Activated CD8-positive, alpha-beta memory T cell treated with anti-CD3 and anti-CD28 coated beads for 24 hours (primary cell): Measurements from ENCODE around the gene LAMA3.

Source experiments
- DNase-seq: peaks from one replicate; pipeline ENCODE4 v3.0.0-alpha.2; 2020

The LAMA3 gene

GRCh38 chr18:23880931-23881617, 191.8 kb downstream of the LAMA3 start:
- no peak for DNase-seq

DNA sequence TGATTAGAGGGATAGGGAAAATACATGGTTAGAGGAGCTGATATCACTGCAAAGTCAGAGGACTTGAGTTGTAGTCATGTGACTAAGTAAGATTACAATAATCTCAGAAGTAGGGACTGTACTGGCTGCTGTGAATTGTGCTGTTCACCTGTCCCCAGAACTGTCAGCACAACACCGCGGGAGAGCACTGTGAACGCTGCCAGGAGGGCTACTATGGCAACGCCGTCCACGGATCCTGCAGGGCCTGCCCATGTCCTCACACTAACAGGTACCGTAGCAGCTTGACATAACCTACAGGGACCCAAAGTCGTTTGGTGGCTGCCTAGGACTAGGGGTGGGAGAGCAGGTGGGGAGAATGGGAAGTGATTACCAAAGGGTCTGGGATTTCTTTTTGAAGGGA, 192.5 kb downstream of the LAMA3 start:
- DNase-seq: no peak

- DNase-seq: no peak
These were observed 193.5 kb downstream of the LAMA3 start for GRCh38 chr18:23882616-23883276.

DNA sequence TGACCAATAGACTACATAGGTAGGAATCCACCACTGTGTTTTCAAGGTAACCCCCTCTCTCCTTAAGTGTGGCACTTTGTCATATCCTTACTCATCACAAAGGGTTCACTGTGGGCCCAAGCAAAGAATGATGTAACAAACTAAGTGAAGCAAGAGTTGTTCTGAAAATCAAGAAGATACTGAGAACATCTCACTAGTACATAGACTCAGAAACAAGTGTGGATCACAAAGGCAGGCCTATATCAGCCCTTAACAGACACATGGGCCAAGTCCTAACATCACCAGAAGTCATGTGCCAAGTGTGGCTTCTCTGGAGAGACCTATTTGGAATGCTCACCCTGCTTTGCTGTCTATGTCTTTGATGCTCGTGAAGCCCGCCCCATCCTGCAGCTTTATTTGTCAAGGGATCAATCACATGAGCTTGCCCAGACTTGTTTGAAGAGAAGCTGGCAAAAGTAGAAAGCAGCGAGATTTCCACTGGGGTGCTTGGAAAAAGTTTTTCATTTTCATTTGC, 194.1 kb downstream of the LAMA3 start:
- no peak for DNase-seq

GRCh38 chr18:23884681-23885375, 195.6 kb downstream of the LAMA3 start:
- no peak for DNase-seq

- no peak for DNase-seq
These were observed 196.5 kb downstream of the LAMA3 start for GRCh38 chr18:23885750-23886149.

DNA sequence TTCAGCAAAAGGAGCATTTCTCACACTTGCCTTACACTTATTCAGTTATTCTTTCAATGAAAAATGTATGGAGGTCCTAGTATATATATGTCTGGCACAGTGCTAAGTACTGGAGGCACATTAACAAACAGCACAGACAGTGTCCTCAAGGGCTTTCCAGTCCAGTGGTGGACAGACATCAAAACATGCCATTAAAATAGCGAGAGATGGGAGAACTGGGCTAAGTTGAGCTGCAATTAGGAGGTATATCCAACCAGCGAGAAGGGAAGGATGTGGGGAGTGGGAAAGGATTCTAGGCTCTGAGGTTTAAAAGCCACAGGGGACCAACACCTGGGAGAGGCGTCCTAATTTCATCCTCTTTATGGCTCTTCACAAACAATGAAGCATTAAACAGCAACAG, 197.8 kb downstream of the LAMA3 start:
- no peak for DNase-seq

GRCh38 chr18:23887493-23887892, 198.2 kb downstream of the LAMA3 start:
- no peak for DNase-seq

DNA sequence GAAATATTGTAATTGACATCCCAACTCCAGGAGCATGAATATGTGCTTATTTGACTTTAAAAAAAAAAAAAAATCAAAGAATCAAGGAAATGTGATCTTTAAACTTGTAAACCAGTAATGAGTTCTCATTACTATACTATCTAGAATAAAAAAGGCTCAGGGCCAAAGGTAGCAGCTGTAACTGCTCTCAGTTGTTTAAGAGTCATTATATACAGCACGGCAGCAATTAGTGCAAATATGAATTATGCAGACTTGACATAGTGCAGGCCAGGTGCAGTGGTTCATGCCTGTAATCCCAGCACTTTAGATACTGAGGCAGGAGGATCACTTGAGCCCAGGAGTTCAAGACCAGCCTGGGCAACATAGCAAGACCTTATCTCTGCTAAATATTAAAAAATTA, 199.6 kb downstream of the LAMA3 start:
- no peak for DNase-seq

DNA sequence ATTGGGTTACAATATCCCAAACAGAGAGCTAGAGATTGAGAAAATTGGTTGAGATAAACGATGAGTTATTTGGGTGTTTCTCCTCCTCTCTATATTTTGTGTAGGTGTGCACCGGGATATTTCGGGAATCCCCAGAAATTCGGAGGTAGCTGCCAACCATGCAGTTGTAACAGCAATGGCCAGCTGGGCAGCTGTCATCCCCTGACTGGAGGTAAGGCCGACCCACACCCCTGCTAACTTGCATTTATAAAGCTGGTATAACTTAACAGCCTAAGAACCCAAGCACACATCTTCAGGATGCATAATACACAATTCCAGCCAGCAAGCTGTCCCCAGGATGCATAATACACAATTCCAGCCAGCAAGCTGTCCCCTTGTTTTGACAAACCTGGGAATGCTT, 200.7 kb downstream of the LAMA3 start:
- no peak for DNase-seq

GRCh38 chr18:23890589-23890988, 201.3 kb downstream of the LAMA3 start:
- no peak for DNase-seq

DNA sequence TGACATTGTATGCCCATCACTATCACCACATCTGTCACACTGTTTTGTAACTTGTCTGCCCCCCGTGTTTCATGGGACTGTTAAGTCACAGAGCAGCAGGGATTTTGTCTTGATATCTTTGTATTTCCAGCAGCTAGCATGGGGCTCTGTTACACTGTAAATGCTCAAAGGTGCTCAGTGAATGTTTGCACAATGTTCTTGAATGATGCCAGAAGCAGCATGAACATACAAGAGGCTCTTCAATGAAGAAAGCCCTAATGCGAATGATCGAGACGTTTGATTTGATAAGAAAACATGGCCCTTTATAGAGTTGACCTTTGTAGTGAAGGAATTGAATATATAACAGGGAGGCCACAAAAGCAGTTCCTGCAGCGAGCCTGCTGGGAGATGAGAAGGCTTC, 204.4 kb downstream of the LAMA3 start:
- no peak for DNase-seq

- DNase-seq: no peak
These were observed 205.5 kb downstream of the LAMA3 start for GRCh38 chr18:23894661-23895175.

GRCh38 chr18:23897291-23897690, 208.0 kb downstream of the LAMA3 start:
- DNase-seq: no peak

DNA sequence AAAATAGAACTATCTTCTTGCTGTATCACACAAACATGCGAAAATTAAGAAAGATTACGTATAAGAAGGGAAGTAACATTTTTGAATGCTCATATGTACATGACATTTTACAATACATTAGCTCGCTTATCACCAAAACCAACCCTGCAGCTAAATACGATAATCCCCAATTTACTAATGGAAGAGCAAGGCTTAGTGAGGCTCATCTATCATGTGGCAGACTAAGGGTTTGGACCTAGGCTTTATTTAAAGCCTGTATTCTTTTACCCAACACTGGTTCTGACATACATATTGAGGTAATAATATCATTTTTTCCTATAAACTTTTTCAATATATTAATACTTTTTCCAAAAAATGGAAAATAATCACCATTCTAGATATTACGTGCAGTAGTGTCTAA, 208.5 kb downstream of the LAMA3 start:
- DNase-seq: no peak

DNA sequence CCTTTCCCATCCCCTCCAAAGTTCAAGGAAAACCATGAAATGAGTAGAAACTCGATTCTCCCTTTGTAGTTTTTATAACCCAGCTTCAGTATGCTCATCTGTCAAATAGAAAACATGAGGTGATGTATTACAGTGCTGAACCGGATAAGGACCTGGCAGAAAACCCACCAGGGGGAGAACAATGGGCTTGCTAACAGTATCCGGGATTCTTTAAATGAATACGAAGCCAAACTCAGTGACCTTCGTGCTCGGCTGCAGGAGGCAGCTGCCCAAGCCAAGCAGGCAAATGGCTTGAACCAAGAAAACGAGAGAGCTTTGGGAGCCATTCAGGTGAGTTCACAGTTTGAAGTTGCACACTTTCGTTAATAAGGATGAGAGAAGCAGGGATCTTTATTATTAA, 211.7 kb downstream of the LAMA3 start:
- no peak for DNase-seq

DNA sequence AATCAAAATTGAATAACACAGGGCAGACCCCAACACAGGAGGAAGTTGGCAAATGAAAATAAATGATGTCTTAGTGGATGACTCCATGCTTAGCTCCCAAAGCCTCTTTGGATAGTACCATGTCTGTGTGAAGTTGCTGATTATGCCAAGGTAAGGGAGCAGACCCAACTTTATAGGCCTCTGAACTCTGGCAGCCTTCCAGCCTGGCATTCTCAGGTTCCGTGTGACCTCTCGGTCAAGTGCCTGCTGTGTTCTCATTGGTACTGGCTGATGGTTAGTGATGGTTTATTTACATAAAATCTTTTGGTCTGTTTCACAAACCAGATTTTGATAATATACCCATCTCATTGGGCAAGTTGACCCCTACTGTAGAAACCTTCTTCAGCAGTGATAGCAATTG, 213.1 kb downstream of the LAMA3 start:
- DNase-seq: no peak

DNA sequence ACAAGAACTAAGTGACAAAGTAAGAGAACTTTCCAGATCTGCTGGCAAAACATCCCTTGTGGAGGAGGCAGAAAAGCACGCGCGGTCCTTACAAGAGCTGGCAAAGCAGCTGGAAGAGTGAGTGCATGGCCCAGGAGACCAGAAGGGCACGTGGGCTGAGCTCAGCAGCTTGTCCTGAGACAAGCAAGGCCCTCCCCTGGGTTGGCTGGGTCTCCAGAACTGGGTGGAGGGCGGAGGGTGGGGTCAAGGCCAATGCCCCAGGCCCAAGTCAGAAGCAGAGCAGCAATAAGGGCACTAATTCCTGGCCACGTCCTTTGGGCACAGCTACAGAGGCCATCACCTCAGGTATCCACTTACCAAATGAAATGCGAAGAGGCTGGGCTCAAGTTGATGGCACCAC, 214.7 kb downstream of the LAMA3 start:
- no peak for DNase-seq

DNA sequence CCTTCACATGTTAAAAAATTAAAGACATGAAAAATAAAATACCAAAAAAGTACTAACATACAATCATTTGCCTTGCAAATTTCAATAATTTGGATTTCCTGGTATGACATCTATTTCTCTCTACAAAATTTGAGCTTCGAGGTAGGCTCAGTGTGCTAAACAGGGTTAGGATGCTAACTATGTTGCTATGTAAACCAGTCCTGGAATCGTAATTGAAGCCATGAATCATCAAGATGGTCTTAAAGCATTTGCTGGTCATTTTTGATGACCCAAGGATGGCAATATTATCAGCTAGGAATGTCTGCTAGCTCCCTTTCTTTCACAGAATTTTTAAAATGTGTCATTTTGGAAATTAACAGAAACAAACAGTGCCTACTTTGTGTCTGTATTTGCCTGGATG, 217.4 kb downstream of the LAMA3 start:
- no peak for DNase-seq

GRCh38 chr18:23908827-23909226, 219.6 kb downstream of the LAMA3 start:
- no peak for DNase-seq

GRCh38 chr18:23910032-23910431, 220.8 kb downstream of the LAMA3 start:
- no peak for DNase-seq

- DNase-seq: no peak
These were observed 223.1 kb downstream of the LAMA3 start for GRCh38 chr18:23912356-23912755.

DNA sequence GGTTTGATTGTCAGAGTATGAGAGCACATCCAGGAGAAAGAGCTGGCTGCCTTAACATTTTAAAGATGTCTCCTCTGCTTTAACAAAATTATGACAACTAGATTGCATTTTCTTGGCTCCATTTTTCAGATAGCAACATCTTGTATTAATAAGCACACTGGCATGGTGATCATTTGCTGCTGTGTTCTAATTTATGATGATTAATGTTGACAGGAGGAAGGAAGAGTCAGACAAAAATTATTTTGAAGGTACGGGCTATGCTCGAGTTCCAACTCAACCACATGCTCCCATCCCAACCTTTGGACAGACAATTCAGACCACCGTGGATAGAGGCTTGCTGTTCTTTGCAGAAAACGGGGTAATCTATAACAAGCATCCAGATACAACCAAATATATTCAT, 227.1 kb downstream of the LAMA3 start:
- no peak for DNase-seq
